NCI-H1694 (cell line): ENCODE results near the gene FURIN.
"Not testable (repeated sequence)": the region's sequence is repeated elsewhere in the genome, so short reads cannot be mapped to it uniquely, and the experiment has no call there.

Source experiments
- DNase-seq: peaks from one replicate; lab custom pipeline; 2025; lab: John Stamatoyannopoulos, UW

Gene FURIN

GRCh38 chr15:90868261-90868689 lies at the start of gene FURIN:
TSS of gene FURIN (plus strand) at chr15:90868588. CDS start at chr15:90875741, 7,153 bp downstream.
- DNase-seq, result no peak

- DNase-seq, result no peak
Observed at GRCh38 chr15:90819390-90819789, 49.0 kb upstream of the FURIN start.

GRCh38 chr15:90819850-90820249 lies 48.5 kb upstream of the FURIN start:
- DNase-seq, result no peak

- DNase-seq, result no peak
Observed at GRCh38 chr15:90820481-90820880, 47.9 kb upstream of the FURIN start.

GRCh38 chr15:90822204-90822955 lies 46.0 kb upstream of the FURIN start:
- no peak for DNase-seq

DNA sequence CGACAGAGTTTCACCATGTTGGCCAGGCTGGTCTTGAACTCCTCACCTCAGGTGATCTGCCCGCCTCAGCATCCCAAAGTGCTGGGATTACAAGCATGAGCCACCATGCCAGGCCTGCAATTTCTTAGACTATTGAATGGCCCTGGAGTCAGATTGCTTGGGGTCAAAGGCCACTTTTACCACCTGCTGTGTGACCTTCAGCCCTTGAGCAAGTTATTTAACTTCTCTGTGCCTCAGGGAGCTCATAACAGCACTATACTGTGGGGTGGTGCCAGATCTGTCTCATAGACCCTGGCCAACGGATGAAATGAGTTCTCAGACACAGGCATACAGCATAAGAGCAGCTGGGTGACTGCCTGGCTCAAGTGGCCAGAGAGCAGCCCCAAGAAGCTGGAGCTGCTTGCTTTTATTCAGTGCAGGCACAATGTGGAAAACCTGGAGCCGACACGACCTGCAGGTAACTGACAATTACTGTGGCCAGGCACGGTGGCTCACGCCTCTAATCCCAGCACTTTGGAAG lies 44.9 kb upstream of the FURIN start:
- DNase-seq, result no peak

DNA sequence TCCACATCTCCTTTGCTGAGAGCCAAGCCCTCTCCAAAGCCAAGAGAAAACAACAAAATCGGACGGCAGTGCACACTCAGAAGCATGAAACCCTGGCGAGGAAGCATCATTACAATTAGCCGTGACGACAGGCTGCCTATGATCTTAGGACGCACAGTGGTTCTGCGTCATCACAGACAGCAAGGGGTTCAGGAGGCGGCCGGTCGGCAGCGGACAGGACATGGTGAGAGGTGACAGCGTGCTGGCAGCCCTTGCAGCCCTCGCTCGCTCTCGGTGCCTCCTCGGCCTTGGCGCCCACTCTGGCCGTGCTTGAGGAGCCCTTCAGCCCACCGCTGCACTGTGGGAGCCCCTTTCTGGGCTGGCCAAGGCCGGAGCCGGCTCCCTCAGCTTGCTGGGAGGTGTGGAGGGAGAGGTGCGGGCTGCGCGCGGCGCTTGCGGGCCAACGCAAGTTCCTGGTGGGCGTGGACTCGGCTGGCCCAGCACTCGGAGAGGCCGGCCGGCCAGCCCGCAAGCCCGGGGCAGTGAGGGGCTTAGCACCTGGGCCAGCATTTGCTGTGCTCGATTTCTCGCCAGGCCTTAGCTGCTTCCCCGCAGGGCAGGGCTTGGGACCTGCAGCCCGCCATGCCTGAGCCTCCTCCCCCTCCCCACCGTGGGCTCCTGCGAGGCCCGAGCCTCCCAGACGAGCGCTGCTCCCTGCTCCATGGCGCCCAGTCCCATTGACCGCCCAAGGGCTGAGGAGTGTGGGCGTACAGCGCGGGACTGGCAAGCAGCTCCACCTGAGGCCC lies 43.1 kb upstream of the FURIN start:
- DNase-seq, result not testable (repeated sequence)

GRCh38 chr15:90826206-90826885 lies 42.0 kb upstream of the FURIN start:
- DNase-seq, result not testable (repeated sequence)

DNA sequence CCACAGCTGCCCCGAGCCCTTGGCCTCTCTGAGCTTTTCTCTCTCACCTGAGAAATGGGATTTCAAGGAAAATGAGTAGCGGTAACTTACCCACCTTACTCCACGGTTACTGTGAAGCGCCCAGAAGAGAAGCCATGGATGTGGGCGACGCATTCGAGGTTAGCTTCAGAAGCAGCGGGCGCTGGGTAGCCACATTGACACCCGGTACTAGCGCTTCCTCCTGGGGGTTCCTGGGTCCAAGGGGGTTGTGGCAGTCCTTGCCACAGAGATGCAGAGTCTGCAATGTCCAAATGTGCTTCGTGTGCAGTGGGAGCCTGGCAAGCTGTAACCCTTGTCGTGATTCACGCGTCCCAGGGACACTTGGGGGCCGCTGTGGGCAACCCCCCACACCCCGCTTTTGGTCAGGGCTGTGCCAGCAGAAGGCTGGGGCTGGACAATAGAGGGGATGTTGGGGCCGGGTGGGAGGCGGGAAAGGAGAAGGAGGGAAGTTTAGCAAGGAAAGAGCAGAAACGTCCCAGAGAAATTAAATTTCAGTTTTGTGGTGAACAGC lies 41.4 kb upstream of the FURIN start:
- DNase-seq, result no peak

- DNase-seq, result no peak
Observed at GRCh38 chr15:90828111-90828510, 40.3 kb upstream of the FURIN start.

- no peak for DNase-seq
Observed at GRCh38 chr15:90829126-90829525, 39.3 kb upstream of the FURIN start.

DNA sequence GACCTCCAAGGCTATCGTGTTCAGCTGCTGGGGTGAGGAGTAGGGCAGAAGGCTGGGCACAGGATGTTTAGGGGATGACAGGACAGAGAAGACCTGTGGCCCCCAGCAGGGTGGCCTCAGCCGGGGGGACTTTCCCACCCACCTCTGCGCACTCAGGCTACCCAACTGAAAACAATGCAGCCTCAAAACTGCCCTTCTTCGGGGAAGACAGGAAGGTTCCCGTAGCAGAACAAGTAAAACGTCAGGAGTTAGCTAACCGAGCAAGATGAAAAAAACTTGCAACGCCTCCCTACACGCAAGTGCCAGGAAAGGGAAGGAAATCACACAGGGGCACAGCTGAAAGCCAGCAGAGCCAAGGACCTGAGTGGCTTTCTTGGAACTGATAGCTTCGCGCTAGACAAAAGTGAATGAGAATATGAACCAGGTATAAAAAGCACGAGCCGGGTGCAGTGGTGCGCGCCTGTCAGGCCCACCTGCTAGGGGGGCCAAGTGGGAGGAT lies 38.4 kb upstream of the FURIN start:
- no peak for DNase-seq

- no peak for DNase-seq
Observed at GRCh38 chr15:90834626-90835025, 33.8 kb upstream of the FURIN start.

DNA sequence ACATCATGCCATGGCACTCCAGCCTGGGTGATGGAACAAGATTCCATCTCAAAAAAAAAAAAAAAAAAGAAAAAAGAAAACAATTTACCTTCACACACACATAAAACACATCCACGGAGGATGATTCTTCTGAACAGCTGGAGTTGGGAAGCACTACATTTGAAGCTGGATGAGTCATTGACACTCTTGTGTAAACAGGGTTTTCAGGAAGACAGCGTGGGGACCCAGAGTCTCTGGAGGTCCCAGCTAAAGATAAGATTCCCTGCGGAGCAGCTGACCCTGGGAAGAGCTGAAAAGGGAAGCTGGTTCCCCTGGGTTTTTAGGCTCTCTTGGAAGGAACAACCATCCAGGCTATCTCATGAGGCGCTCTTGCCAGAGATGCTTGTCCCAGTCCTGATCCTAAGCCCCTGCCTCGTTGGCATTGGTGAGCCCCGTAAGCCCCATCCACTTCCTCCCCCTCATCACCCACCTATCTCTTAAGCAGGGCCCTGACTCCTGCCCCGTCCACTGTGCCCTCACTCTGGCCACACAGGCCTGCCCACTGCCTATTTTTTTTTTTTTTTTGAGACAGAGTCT lies 32.0 kb upstream of the FURIN start:
- DNase-seq, result no peak

- DNase-seq, result no peak
Observed at GRCh38 chr15:90837094-90837493, 31.3 kb upstream of the FURIN start.

GRCh38 chr15:90838139-90838538 lies 30.2 kb upstream of the FURIN start:
- no peak for DNase-seq

DNA sequence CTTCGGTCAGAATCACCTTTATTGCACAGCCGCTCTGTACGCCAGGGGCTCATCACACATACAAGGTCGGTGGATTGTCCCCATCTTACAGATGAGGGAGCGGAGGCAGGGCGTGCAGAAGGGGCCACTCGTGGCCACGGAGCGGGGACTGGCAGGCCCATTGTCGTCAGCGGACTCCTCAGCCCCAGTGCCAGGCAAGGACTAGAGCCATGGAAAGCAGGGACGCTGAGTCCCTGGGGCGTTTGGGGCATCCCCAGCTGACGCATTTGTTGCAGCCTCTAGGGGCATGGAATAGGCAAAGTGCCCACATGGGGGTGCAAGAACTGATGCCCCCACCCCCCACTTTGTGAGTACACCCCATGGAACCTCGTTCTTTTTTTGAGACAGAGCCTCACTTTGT lies 29.8 kb upstream of the FURIN start:
- DNase-seq, result no peak

DNA sequence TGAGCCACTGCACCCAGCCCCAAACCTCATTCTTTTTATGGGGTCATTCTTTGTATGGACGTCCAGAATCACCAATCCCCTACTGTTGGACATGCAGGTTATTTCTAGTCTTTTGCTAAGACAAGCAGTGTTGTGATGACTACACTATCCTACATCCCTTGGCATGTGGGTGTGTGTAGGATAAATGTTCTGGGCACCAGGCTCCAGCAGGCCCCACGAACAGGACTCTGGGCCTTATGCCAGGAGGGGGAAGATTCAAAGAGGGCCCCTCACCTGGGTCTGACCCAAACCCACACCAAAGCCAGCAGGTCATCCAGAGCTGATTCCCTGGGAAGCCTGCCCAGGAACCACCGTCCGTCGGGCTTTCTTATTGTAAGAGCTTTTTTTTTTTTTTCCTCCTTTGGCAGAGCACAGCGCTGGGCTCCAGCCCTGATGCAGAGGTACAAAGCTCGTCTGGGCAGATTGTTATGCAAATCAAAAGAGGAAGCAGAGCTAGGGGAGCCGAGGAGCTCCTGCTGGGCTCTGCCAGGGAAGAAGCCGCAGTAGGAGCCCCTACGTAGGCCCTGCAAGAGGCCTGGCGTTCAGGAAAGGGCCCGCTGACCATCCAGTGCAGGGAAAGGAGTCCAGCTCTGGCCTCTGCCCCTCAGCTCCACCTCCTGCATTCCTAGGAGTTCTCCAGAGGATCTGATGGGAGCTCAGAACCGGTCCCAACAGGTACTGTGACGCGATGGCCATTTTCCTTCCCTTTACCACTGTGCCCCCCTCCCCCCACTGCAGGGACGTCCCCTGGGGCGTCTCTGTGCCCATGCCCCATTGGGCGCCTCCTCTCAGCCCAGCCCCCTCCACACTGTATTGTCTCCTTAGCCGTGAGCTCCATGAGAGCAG lies 29.0 kb upstream of the FURIN start:
- DNase-seq, result no peak

GRCh38 chr15:90840157-90840855 lies 28.1 kb upstream of the FURIN start:
- DNase-seq, result no peak

- no peak for DNase-seq
Observed at GRCh38 chr15:90840954-90841353, 27.4 kb upstream of the FURIN start.
